ENCODE measurements around the gene DLGAP1.

DLGAP1 gene

DNA sequence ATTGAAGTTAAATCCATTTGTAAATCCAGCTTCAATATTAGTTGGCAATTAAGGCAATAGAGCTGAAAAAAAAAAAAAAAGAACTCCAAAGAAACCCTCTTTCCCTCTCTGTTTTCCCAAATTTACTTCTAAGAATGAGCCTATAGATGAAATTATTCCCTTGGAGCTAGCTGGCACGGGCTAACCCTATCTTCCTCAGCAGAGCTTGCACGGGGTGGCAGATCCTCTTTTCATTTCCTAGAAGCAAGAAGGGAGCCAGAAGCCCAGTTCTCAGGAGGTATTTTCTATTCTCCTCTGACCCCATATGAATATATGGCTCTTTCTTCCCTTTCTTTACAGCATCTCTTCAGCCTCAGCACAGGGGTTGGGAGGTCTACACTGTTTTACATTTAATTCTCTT lies 579.1 kb downstream of the DLGAP1 start:
- Mint-ChIP-seq H3K4me1 (peaks cover 4% of the 10 kb centered on the region), H3K9me3 (no peaks in the 10 kb centered on the region)

DNA sequence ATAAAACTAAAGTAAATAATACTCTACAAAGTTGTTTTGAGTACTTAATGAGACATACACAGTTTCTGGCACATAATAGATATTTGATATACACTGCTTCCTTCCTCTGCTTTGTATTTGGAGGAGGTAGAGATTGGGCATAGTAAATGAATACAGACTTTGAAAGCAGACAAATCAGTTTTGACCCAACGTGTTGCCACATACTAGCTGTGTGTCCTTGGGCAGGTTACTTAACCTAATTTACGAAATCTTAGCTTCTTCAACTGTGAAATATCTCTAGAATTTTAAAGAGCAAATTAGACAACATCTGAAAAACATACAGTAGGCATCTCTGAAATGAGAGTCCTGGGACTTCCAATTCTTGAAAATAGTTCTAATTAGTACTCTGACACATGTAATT lies 579.7 kb downstream of the DLGAP1 start:
- Mint-ChIP-seq H3K36me3 (no peaks in the 10 kb centered on the region), H3K4me3 (no peak overlapping the region), H3K27ac (no peak overlapping the region), H3K9me3 (no peaks in the 10 kb centered on the region), H3K4me1 (peaks cover 4% of the 10 kb centered on the region)
- ATAC-seq (no peak), DNase-seq (ENCODE audit: low spot score in 2 of 2) (no peak)

More for the DNA sequence above, 579.1 kb downstream of the DLGAP1 start:
- DNase-seq (ENCODE audit: low spot score in 2 of 2) (no peak), ATAC-seq (no peak)
- no peak overlapping the region for H3K4me3 Mint-ChIP-seq
- no peak overlapping the region for H3K27ac Mint-ChIP-seq
- H3K36me3 Mint-ChIP-seq = no peaks in the 10 kb centered on the region

GRCh38 chr18:3874581-3874980 lies 580.5 kb downstream of the DLGAP1 start:
- ATAC-seq (no peak), DNase-seq (ENCODE audit: low spot score in 2 of 2) (no peak)
- H3K4me1 Mint-ChIP-seq = peaks cover 4% of the 10 kb centered on the region
- no peak overlapping the region for H3K27ac Mint-ChIP-seq
- H3K9me3 Mint-ChIP-seq = no peaks in the 10 kb centered on the region
- H3K4me3 Mint-ChIP-seq = no peak overlapping the region
- no peaks in the 10 kb centered on the region for H3K36me3 Mint-ChIP-seq

- H3K4me1 Mint-ChIP-seq = peaks cover 4% of the 10 kb centered on the region
- no peak for ATAC-seq
- H3K4me3 Mint-ChIP-seq = no peak overlapping the region
Measured at GRCh38 chr18:3874125-3874524, 581.0 kb downstream of the DLGAP1 start.

GRCh38 chr18:3873698-3874097 lies 581.4 kb downstream of the DLGAP1 start:
- no peaks in the 10 kb centered on the region for H3K36me3 Mint-ChIP-seq
- no peak overlapping the region for H3K27ac Mint-ChIP-seq
- no peaks in the 10 kb centered on the region for H3K9me3 Mint-ChIP-seq
- ATAC-seq (no peak), DNase-seq (ENCODE audit: low spot score in 2 of 2) (no peak)
- peaks cover 4% of the 10 kb centered on the region for H3K4me1 Mint-ChIP-seq
- no peak overlapping the region for H3K4me3 Mint-ChIP-seq

More at GRCh38 chr18:3874125-3874524, 581.0 kb downstream of the DLGAP1 start:
- Mint-ChIP-seq H3K9me3 (no peaks in the 10 kb centered on the region), H3K36me3 (no peaks in the 10 kb centered on the region), H3K27ac (no peak overlapping the region)
- no peak for DNase-seq (ENCODE audit: low spot score in 2 of 2)

DNA sequence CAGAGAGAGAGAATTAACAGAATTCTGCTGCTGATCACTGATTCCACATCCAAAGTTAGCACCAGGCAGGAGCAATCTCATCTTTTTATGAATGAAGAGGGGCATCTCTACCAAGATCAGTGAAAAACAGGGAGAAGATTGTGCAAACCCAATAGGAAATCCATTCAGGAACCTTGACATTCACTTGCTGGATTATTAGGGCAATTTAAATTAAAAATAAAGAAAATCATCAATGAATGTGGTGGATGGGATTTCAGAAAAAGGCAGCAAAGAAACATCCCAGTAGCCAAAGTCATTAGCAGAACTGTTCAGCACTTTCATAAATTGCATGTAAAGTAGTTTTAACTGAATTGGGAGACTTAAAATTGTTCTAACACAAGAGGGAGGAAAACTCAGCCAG lies 581.9 kb downstream of the DLGAP1 start:
- Mint-ChIP-seq H3K4me1 (peaks cover 4% of the 10 kb centered on the region), H3K4me3 (no peak overlapping the region)
- no peak for DNase-seq (ENCODE audit: low spot score in 2 of 2)

GRCh38 chr18:3872641-3873040 lies 582.5 kb downstream of the DLGAP1 start:
- ATAC-seq = no peak
- Mint-ChIP-seq H3K27ac (no peak overlapping the region), H3K36me3 (no peaks in the 10 kb centered on the region), H3K4me3 (no peak overlapping the region), H3K9me3 (no peaks in the 10 kb centered on the region), H3K4me1 (peaks cover 4% of the 10 kb centered on the region)
- no peak for DNase-seq (ENCODE audit: low spot score in 2 of 2)

More for the DNA sequence above, 581.9 kb downstream of the DLGAP1 start:
- no peak for ATAC-seq
- Mint-ChIP-seq H3K9me3 (no peaks in the 10 kb centered on the region), H3K36me3 (no peaks in the 10 kb centered on the region), H3K27ac (no peak overlapping the region)

- no peak for DNase-seq (ENCODE audit: low spot score in 2 of 2)
- ATAC-seq = no peak
- peaks cover 4% of the 10 kb centered on the region for H3K4me1 Mint-ChIP-seq
- H3K27ac Mint-ChIP-seq = no peak overlapping the region
- H3K36me3 Mint-ChIP-seq = no peaks in the 10 kb centered on the region
- H3K9me3 Mint-ChIP-seq = no peaks in the 10 kb centered on the region
- H3K4me3 Mint-ChIP-seq = no peak overlapping the region
Measured at GRCh38 chr18:3871687-3872086, 583.4 kb downstream of the DLGAP1 start.

GRCh38 chr18:3870914-3871313 lies 584.2 kb downstream of the DLGAP1 start:
- DNase-seq (ENCODE audit: low spot score in 2 of 2) (no peak), ATAC-seq (no peak)
- Mint-ChIP-seq H3K9me3 (no peaks in the 10 kb centered on the region), H3K27ac (no peak overlapping the region), H3K4me3 (no peak overlapping the region), H3K36me3 (no peaks in the 10 kb centered on the region), H3K4me1 (peaks cover 4% of the 10 kb centered on the region)

DNA sequence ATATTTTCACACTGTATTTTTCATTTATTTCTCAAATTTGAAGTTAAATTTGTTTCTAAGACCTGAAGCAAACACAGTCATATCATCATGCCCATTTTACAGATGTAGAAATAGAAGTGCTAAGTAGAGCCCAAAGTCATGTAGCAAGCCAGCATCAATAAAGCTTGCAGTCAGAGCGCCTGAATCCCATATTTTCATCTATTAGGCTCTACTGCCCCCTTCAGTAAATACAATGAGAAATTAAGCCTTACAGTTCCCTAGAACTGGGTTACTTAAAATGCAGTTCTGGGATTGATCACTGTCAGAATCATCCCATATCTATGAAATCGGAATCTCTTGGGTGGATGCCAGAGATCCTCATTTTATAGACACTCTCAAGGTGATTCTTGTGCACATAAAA lies 585.3 kb downstream of the DLGAP1 start:
- no peak for ATAC-seq
- no peak for DNase-seq (ENCODE audit: low spot score in 2 of 2)
- peaks cover 4% of the 10 kb centered on the region for H3K4me1 Mint-ChIP-seq
- no peaks in the 10 kb centered on the region for H3K9me3 Mint-ChIP-seq
- H3K27ac Mint-ChIP-seq = no peak overlapping the region
- H3K36me3 Mint-ChIP-seq = no peaks in the 10 kb centered on the region
- no peak overlapping the region for H3K4me3 Mint-ChIP-seq

GRCh38 chr18:3867864-3868311 lies 587.2 kb downstream of the DLGAP1 start:
- no peak for ATAC-seq

GRCh38 chr18:3867236-3867635 lies 587.9 kb downstream of the DLGAP1 start:
- H3K9me3 Mint-ChIP-seq = no peaks in the 10 kb centered on the region
- H3K36me3 Mint-ChIP-seq = no peaks in the 10 kb centered on the region
- no peak overlapping the region for H3K4me3 Mint-ChIP-seq

More at GRCh38 chr18:3867864-3868311, 587.2 kb downstream of the DLGAP1 start:
- Mint-ChIP-seq H3K36me3 (no peaks in the 10 kb centered on the region), H3K4me1 (no peaks in the 10 kb centered on the region), H3K27ac (no peak overlapping the region), H3K9me3 (no peaks in the 10 kb centered on the region), H3K4me3 (no peak overlapping the region)
- DNase-seq (ENCODE audit: low spot score in 2 of 2) = no peak

DNA sequence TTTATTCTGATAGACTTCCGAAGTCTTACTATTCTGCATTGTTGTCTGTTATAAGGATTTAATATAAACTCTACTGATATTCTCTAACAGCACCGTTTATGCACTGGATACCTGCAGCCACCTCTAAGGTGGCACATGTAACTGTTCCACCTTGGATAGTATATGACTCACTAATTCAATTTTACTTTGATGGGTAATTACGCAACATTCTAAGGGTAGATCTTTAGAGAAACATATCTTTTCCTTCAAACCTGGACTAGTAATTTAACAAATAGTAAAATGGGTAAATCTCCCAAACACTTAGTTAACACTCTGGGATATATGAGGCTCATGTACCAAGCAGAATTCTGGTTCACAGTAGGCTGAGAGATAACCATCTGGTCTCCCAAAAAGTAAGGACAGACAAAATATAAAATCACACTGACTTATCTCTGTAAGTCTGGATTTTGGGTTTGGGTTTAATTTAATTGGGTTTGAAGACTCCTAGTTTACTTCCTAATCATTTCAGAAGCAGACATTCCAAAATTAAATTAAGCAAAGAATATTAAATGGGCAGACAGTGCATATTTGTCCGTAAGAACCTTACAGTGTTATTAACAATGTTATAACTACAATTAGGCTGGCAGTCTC lies 590.3 kb downstream of the DLGAP1 start:
- ATAC-seq (no peak), DNase-seq (ENCODE audit: low spot score in 2 of 2) (no peak)
- Mint-ChIP-seq H3K36me3 (no peaks in the 10 kb centered on the region), H3K27ac (no peak overlapping the region), H3K4me3 (no peak overlapping the region), H3K9me3 (no peaks in the 10 kb centered on the region), H3K4me1 (no peaks in the 10 kb centered on the region)

More at GRCh38 chr18:3867236-3867635, 587.9 kb downstream of the DLGAP1 start:
- no peak overlapping the region for H3K27ac Mint-ChIP-seq
- DNase-seq (ENCODE audit: low spot score in 2 of 2) (no peak), ATAC-seq (no peak)
- H3K4me1 Mint-ChIP-seq = no peaks in the 10 kb centered on the region

GRCh38 chr18:3863593-3863992 lies 591.5 kb downstream of the DLGAP1 start:
- DNase-seq (ENCODE audit: low spot score in 2 of 2) (no peak), ATAC-seq (no peak)
- no peak overlapping the region for H3K4me3 Mint-ChIP-seq
- no peak overlapping the region for H3K27ac Mint-ChIP-seq
- no peaks in the 10 kb centered on the region for H3K36me3 Mint-ChIP-seq
- no peaks in the 10 kb centered on the region for H3K9me3 Mint-ChIP-seq
- H3K4me1 Mint-ChIP-seq = no peaks in the 10 kb centered on the region

GRCh38 chr18:3863006-3863405 lies 592.1 kb downstream of the DLGAP1 start:
- Mint-ChIP-seq H3K36me3 (no peaks in the 10 kb centered on the region), H3K9me3 (no peaks in the 10 kb centered on the region), H3K4me3 (no peak overlapping the region), H3K27ac (no peak overlapping the region), H3K4me1 (no peaks in the 10 kb centered on the region)
- ATAC-seq (no peak), DNase-seq (ENCODE audit: low spot score in 2 of 2) (no peak)

GRCh38 chr18:3861495-3861894 lies 593.6 kb downstream of the DLGAP1 start:
- no peak for DNase-seq (ENCODE audit: low spot score in 2 of 2)
- no peak overlapping the region for H3K27ac Mint-ChIP-seq
- no peak overlapping the region for H3K4me3 Mint-ChIP-seq
- no peaks in the 10 kb centered on the region for H3K4me1 Mint-ChIP-seq
- H3K36me3 Mint-ChIP-seq = no peaks in the 10 kb centered on the region
- H3K9me3 Mint-ChIP-seq = no peaks in the 10 kb centered on the region
- ATAC-seq = no peak

DNA sequence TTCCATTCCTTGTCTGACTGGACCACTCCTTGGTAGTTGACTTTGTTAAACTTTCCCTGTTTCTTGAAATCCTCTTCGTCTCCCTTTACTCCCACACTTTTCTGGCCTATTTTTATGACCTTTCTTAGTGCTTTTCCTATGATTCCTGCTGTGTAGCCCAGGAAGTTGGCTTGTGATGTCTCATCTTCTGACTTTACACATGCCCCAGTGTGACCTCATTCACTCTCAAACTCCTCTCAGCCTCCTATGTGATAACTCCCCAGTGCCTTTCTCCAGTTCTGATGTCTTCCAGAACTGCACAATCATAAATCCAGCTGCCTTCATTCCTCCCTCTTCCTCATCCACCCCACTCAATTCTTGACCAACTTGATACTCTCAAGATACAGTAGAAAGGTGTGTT lies 597.6 kb downstream of the DLGAP1 start:
- Mint-ChIP-seq H3K36me3 (no peaks in the 10 kb centered on the region), H3K27ac (no peak overlapping the region), H3K9me3 (no peaks in the 10 kb centered on the region), H3K4me1 (no peaks in the 10 kb centered on the region), H3K4me3 (no peak overlapping the region)
- no peak for ATAC-seq
- DNase-seq (ENCODE audit: low spot score in 2 of 2) = no peak

All from stimulated activated effector memory CD8-positive, alpha-beta T cell treated with anti-CD3 and anti-CD28 coated beads, Interleukin-12 subunit alpha, Interleukin-12 subunit beta, amount 100 ng/mL, for 72 hours (primary cell).